DMS 273 (cell line): ENCODE results near the gene TOMM22.
A peak's percentile ranks its signal among the peaks of the same experiment; 100 is the strongest.

ENCODE experiments used
- DNase-seq: peaks from one replicate; lab custom pipeline; 2025; ENCODE audit not compliant: unreplicated experiment; lab: John Stamatoyannopoulos, UW

Gene TOMM22

GRCh38 chr22:38733724-38734381 is 52.1 kb downstream of the TOMM22 start:
- peak; percentile 88 for DNase-seq

- DNase-seq, result no peak
Measured at GRCh38 chr22:38734421-38735100, 52.8 kb downstream of the TOMM22 start.
